ENCODE measurements around the gene CDCP2.

- TF ChIP-seq ZNF274 (IDR thresholded peaks at IDR 0.05; ENCODE audit: low read depth, low read length), result no peak
- TF ChIP-seq YY1 (IDR thresholded peaks at IDR 0.05; ENCODE audit: insufficient read depth, insufficient read length), result no peak
- no peak for TF ChIP-seq SUZ12 (IDR thresholded peaks at IDR 0.05; ENCODE audit: extremely low read depth, insufficient read depth, insufficient read length)
Measured at GRCh38 chr1:54165146-54165545, 12.3 kb upstream of the CDCP2 start.

Data from NT2/D1 (cell line).